ENCODE results near the gene NGFR. TPM values are rescaled to one million over a fixed set of nuclear protein-coding genes. Genes with fewer than 3 reads are reported as not detected.

The NGFR gene
- total and polyA plus RNA-seq, 9 of the 15 experiments (the other 6 are each of a cell fraction or from before 2014, with no cell fraction given) = 0.07 to 0.23 (median 0.13) TPM; not detected in 4

DNA sequence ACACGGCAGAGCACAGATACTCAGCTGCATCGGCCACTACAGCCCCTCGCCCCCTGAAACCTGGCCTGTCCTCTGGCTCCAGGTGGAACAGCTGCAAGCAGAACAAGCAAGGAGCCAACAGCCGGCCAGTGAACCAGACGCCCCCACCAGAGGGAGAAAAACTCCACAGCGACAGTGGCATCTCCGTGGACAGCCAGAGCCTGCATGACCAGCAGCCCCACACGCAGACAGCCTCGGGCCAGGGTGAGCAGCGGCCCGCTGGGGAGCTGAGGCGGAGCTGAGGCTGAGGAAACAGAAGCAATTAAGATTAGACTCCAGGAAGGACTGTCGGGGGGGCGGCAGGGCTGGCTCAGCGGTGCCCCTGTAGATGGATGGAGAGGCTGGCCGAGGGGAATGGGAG is 16.7 kb downstream of the NGFR start:
- no peak for ATAC-seq
- Histone ChIP-seq H4K20me1 (replicated peaks; ENCODE audit: control insufficient read depth, insufficient read depth, low read length) (peaks cover 6% of the 10 kb centered on the region; the same call in 1 of the 2 replicates), H3K4me3 (no peak overlapping the region), H3K9me3 (replicated peaks; ENCODE audit: control insufficient read depth, insufficient read depth, low read depth, low read length) (no peaks in the 10 kb centered on the region), H3K9me1 (ENCODE audit: control insufficient read depth, insufficient read depth, low read length) (no peaks in the 10 kb centered on the region), H3K4me1 (replicated peaks in 1 of 2; ENCODE audit: control insufficient read depth in 2 of 2, insufficient read depth in 2 of 2, low read length in 2 of 2) (peaks cover 14 to 27% of the 10 kb centered on the region in 2 experiments), H3K9ac (ENCODE audit: insufficient read depth in 1 of 2, low read depth in 2 of 2, low read length in 2 of 2) (no peak overlapping the region; a peak in 1 of 4 replicates), H3K79me2 (ENCODE audit: control insufficient read depth, insufficient read depth, low read length) (no peaks in the 10 kb centered on the region), H2AFZ (ENCODE audit: low read depth, low read length) (no peak overlapping the region), H3K36me3 (ENCODE audit: control insufficient read depth, insufficient read depth, low read length) (no peaks in the 10 kb centered on the region), H3K4me2 (ENCODE audit: insufficient read depth, low read length) (no peak overlapping the region), H3K27ac (ENCODE audit: extremely low read depth, low read depth, low read length) (no peak overlapping the region), H3K27me3 (ENCODE audit: control insufficient read depth in 2 of 2, insufficient read depth in 2 of 2, low read length in 2 of 2) (peaks cover 5 to 47% of the 10 kb centered on the region in 2 experiments; a peak in 3 of 5 replicates)
- CTCF ChIA-PET (ENCODE audit: low intra/inter-chr PET ratio) = no interaction called here
- BruUV-seq (replicated peaks) = no TSS peak
- no peak for FAIRE-seq
- intact Hi-C loops (cut with micrococcal nuclease) = no loop called here
- WGBS (ENCODE audit: insufficient coverage, low coverage, missing lambda C conversion rate) = 12% methylated on average over 15 of the region's 16 CpGs
- POLR2A ChIA-PET = no interaction called here
- in situ Hi-C loops (cut with MboI) = no loop called here
- no peak for TF ChIP-seq POLR2AphosphoS5 (IDR thresholded peaks at IDR 0.05; ENCODE audit: control insufficient read depth, insufficient read depth, low read depth, low read length)
- TF ChIP-seq RNF219 (CRISPR knock-in tag; IDR thresholded peaks at IDR 0.05) = no peak
- TF ChIP-seq NCOA6 (IDR thresholded peaks at IDR 0.05) = no peak
- TF ChIP-seq ZNF280B (CRISPR knock-in tag; IDR thresholded peaks at IDR 0.05) = no peak
- TF ChIP-seq ERF (CRISPR knock-in tag; IDR thresholded peaks at IDR 0.05) = no peak
- TF ChIP-seq, protein P1, sequence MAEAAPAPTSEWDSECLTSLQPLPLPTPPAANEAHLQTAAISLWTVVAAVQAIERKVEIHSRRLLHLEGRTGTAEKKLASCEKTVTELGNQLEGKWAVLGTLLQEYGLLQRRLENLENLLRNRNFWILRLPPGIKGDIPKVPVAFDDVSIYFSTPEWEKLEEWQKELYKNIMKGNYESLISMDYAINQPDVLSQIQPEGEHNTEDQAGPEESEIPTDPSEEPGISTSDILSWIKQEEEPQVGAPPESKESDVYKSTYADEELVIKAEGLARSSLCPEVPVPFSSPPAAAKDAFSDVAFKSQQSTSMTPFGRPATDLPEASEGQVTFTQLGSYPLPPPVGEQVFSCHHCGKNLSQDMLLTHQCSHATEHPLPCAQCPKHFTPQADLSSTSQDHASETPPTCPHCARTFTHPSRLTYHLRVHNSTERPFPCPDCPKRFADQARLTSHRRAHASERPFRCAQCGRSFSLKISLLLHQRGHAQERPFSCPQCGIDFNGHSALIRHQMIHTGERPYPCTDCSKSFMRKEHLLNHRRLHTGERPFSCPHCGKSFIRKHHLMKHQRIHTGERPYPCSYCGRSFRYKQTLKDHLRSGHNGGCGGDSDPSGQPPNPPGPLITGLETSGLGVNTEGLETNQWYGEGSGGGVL (CRISPR knock-in tag; IDR thresholded peaks at IDR 0.05) = no peak
- no peak for TF ChIP-seq SMARCB1 (IDR thresholded peaks at IDR 0.05; ENCODE audit: insufficient read length, low read depth)
- TF ChIP-seq SNRNP70 (optimal IDR thresholded peaks at IDR 0.05; ENCODE audit: low read depth, low read length) = no peak
- no peak for TF ChIP-seq HNRNPH1 (optimal IDR thresholded peaks at IDR 0.05; ENCODE audit: low read depth, low read length)
- TF ChIP-seq ZNF184 (CRISPR knock-in tag; IDR thresholded peaks at IDR 0.05) = no peak
- no peak for TF ChIP-seq MBD2 (IDR thresholded peaks at IDR 0.05; ENCODE audit: borderline replicate concordance, low read depth)
- DNase-seq (ENCODE audit: extremely low read depth in 1 of 4, low spot score in 3 of 4) = no peak
